Endothelial cell of umbilical vein (primary cell): ENCODE data around the gene MMP11.

Experiments
- CTCF ChIP-seq, 2 donors: IDR thresholded peaks; 1 replicate in 1 of 2; 2 replicates in 1 of 2; pipeline ENCODE4 v1.5.1; 2011; ENCODE audit warnings: low read length in 2 of 2, mild to moderate bottlenecking in 2 of 2, moderate library complexity in 2 of 2, control low read depth in 1 of 2, inconsistent platforms in 1 of 2, low read depth in 1 of 2; ENCODE audit not compliant: insufficient read depth in 1 of 2; ENCODE audit errors: extremely low read depth in 1 of 2
- EZH2 ChIP-seq: IDR thresholded peaks from 2 replicates; pipeline ENCODE4 v1.6.1; 2012; ENCODE audit warnings: borderline replicate concordance, low read depth, mild to moderate bottlenecking, moderate library complexity, low read length, inconsistent platforms; ENCODE audit not compliant: severe bottlenecking
- FOS ChIP-seq: IDR thresholded peaks from 2 replicates; pipeline ENCODE4 v1.6.1; 2011; ENCODE audit warnings: mild to moderate bottlenecking, low read length, moderate library complexity, borderline replicate concordance; ENCODE audit not compliant: insufficient read depth
- JUN ChIP-seq: IDR thresholded peaks from 2 replicates; pipeline ENCODE4 v1.6.1; 2011; ENCODE audit warnings: borderline replicate concordance, low read depth; ENCODE audit not compliant: insufficient read length, insufficient read depth
- MAX ChIP-seq: IDR thresholded peaks from 2 replicates; pipeline ENCODE4 v1.6.1; 2011; ENCODE audit not compliant: insufficient read depth, insufficient read length
- MYC ChIP-seq: IDR thresholded peaks from one replicate; pipeline ENCODE4 v1.6.1; 2011; ENCODE audit warnings: mild to moderate bottlenecking, low read depth, low read length
- POLR2A ChIP-seq: IDR thresholded peaks from 2 replicates; pipeline ENCODE4 v1.6.1; 2012; ENCODE audit warnings: low read depth, mild to moderate bottlenecking, control low read depth, low read length
- POLR2AphosphoS5 ChIP-seq: IDR thresholded peaks from 2 replicates; pipeline ENCODE4 v1.6.1; 2012; ENCODE audit warnings: low read depth, mild to moderate bottlenecking, control low read depth, low read length, moderate library complexity; ENCODE audit not compliant: insufficient read depth

GRCh38 chr22:23760056-23760455, 12.6 kb upstream of the MMP11 start:
- TF ChIP-seq EZH2 (no peak), CTCF (IDR thresholded peaks at IDR 0.05; ENCODE audit: extremely low read depth in 1 of 2, insufficient read depth in 1 of 2, low read depth in 1 of 2, low read length in 2 of 2) (no peak), POLR2A (no peak), POLR2AphosphoS5 (no peak), MYC (no peak), FOS (no peak), MAX (no peak), JUN (no peak)
